H1 (cell line): ENCODE measurements around the gene ARHGAP27. TPM values are rescaled to one million over a fixed set of nuclear protein-coding genes. Genes with fewer than 3 reads are reported as not detected.
"Not testable (repeated sequence)": the region's sequence is repeated elsewhere in the genome, so short reads cannot be mapped to it uniquely, and the experiment has no call there.

ENCODE experiments used
- CTCF ChIA-PET: fragments of 300-600 bp; sonication (Branson Sonifier 250); formaldehyde crosslinking; loops from one replicate; lab custom pipeline; 2021; ENCODE audit not compliant: partially characterized antibody; lab: Charles Lee
- POLR2A ChIA-PET: fragments of 300-600 bp; sonication (Branson Sonifier 250); formaldehyde crosslinking; loops from one replicate; lab custom pipeline; 2021; ENCODE audit warnings: inconsistent platforms; ENCODE audit not compliant: partially characterized antibody; lab: Charles Lee
- DNase-seq, 2 experiments: peaks; one replicate each; pipeline versions ENCODE4 v3.0.0 to v3.0.0-alpha.2; 2010 to 2022; ENCODE audit warnings: low spot score in 2 of 2, low read depth in 1 of 2, mixed read lengths in 1 of 2
- FAIRE-seq: peaks from 2 replicates; lab custom pipeline; 2011; peaks lifted over from hg19 to GRCh38; lab: Jason Lieb, UNC
- H2AFZ ChIP-seq: 2 replicates; pipeline ENCODE4 v1.8.1; 2012; ENCODE audit warnings: low read length, inconsistent platforms
- H2AK5ac ChIP-seq: 2 replicates; pipeline ENCODE4 v1.6.1; 2013; ENCODE audit warnings: low read depth, low read length
- H2BK120ac ChIP-seq: replicated peaks from 2 replicates; pipeline ENCODE3; 2013; ENCODE audit warnings: low read depth, low read length, inconsistent platforms
- H2BK12ac ChIP-seq: 2 replicates; pipeline ENCODE4 v1.6.1; 2013; ENCODE audit warnings: low read depth, low read length
- H2BK15ac ChIP-seq: 2 replicates; pipeline ENCODE4 v1.6.1; 2013; ENCODE audit warnings: low read length
- H2BK20ac ChIP-seq: 2 replicates; pipeline ENCODE4 v1.6.1; 2013; ENCODE audit warnings: low read length
- H2BK5ac ChIP-seq: 2 replicates; pipeline ENCODE4 v1.6.1; 2013; ENCODE audit warnings: low read depth, low read length
- H3K14ac ChIP-seq: 2 replicates; pipeline ENCODE4 v1.6.1; 2013; ENCODE audit warnings: inconsistent platforms; ENCODE audit not compliant: insufficient read length
- H3K18ac ChIP-seq: 2 replicates; pipeline ENCODE4 v1.6.1; 2013; ENCODE audit warnings: low read length; ENCODE audit errors: extremely low read depth
- H3K23ac ChIP-seq: 2 replicates; pipeline ENCODE4 v1.6.1; 2013; ENCODE audit warnings: inconsistent platforms; ENCODE audit not compliant: insufficient read length
- H3K23me2 ChIP-seq: 2 replicates; pipeline ENCODE4 v1.6.1; 2013; ENCODE audit warnings: low read depth, low read length
- H3K27ac ChIP-seq: 2 replicates; pipeline ENCODE4 v1.6.1; 2011; ENCODE audit warnings: low read depth, low read length, inconsistent platforms
- H3K27me3 ChIP-seq, 4 experiments: replicated peaks in 1 of 4; 1 replicate in 1 of 4; 2 replicates in 3 of 4; pipeline versions ENCODE4 v1.6.1 to v1.8.1; 2011 to 2013; ENCODE audit warnings: low read length in 3 of 4, mild to moderate bottlenecking in 3 of 4, inconsistent platforms in 2 of 4, mixed read lengths in 2 of 4, moderate library complexity in 1 of 4; ENCODE audit not compliant: control insufficient read depth in 3 of 4, insufficient read depth in 3 of 4; ENCODE audit errors: extremely low read depth in 1 of 4
- H3K36me3 ChIP-seq, 4 experiments: 2 replicates each; pipeline versions ENCODE4 v1.6.1 to v1.8.1; 2011 to 2013; ENCODE audit warnings: mild to moderate bottlenecking in 4 of 4, low read length in 3 of 4, moderate library complexity in 2 of 4, control low read depth in 1 of 4, inconsistent platforms in 1 of 4; ENCODE audit not compliant: insufficient read depth in 4 of 4, control insufficient read depth in 2 of 4
- H3K4ac ChIP-seq: replicated peaks from 2 replicates; pipeline ENCODE3; 2013; ENCODE audit warnings: low read length, low read depth, mixed read lengths, inconsistent platforms; ENCODE audit not compliant: insufficient read length
- H3K4me1 ChIP-seq, 4 experiments: replicated peaks in 1 of 4; 1 replicate in 1 of 4; 2 replicates in 3 of 4; pipeline versions ENCODE4 v1.6.1 to v1.8.1; 2011 to 2013; ENCODE audit warnings: low read length in 3 of 4, inconsistent platforms in 2 of 4, mixed read lengths in 1 of 4; ENCODE audit not compliant: insufficient read depth in 4 of 4, control insufficient read depth in 3 of 4
- H3K4me2 ChIP-seq, 2 experiments: 2 replicates each; pipeline versions ENCODE4 v1.6.1 to v1.8.1; 2011 to 2013; ENCODE audit warnings: low read depth in 2 of 2, low read length in 2 of 2, control low read depth in 1 of 2, inconsistent platforms in 1 of 2, mild to moderate bottlenecking in 1 of 2; ENCODE audit not compliant: insufficient read depth in 1 of 2
- H3K4me3 ChIP-seq, 4 experiments: fragments of 200-600, 300-600 bp in 1 of 4; sonication (generic), shearing (Covaris generic), sonication (Bioruptor Twin) in 1 of 4; 2 replicates each; pipeline versions ENCODE4 v1.5.1 to v1.8.1; 2011 to 2016; ENCODE audit warnings: low read length in 4 of 4, low read depth in 3 of 4, control low read depth in 2 of 4, inconsistent platforms in 2 of 4, mild to moderate bottlenecking in 2 of 4, mixed read lengths in 1 of 4, moderate library complexity in 1 of 4; ENCODE audit not compliant: insufficient read depth in 2 of 4; ENCODE audit errors: extremely low read depth in 1 of 4
- H3K56ac ChIP-seq: replicated peaks from 2 replicates; pipeline ENCODE3; 2013; ENCODE audit warnings: low read depth, mild to moderate bottlenecking, mixed read lengths, low read length, inconsistent platforms; ENCODE audit not compliant: insufficient read length
- H3K79me1 ChIP-seq: 2 replicates; pipeline ENCODE4 v1.6.1; 2013; ENCODE audit warnings: low read depth, low read length, control low read depth
- H3K79me2 ChIP-seq, 2 experiments: 2 replicates each; pipeline versions ENCODE4 v1.6.1 to v1.8.1; 2012 to 2013; ENCODE audit warnings: low read length in 2 of 2, mild to moderate bottlenecking in 2 of 2, inconsistent platforms in 1 of 2; ENCODE audit not compliant: insufficient read depth in 2 of 2, control insufficient read depth in 1 of 2
- H3K9ac ChIP-seq, 4 experiments: replicated peaks in 1 of 4; 1 replicate in 1 of 4; 2 replicates in 3 of 4; pipeline versions ENCODE4 v1.6.1 to v1.8.1; 2011 to 2013; ENCODE audit warnings: low read depth in 3 of 4, low read length in 3 of 4, control low read depth in 2 of 4, mild to moderate bottlenecking in 2 of 4, moderate library complexity in 2 of 4, inconsistent platforms in 1 of 4; ENCODE audit errors: extremely low read depth in 1 of 4
- H3K9me3 ChIP-seq, 2 experiments: 2 replicates each; pipeline versions ENCODE4 v1.6.1 to v1.8.1; 2012 to 2013; ENCODE audit warnings: mild to moderate bottlenecking in 2 of 2, moderate library complexity in 2 of 2, control low read depth in 1 of 2, inconsistent platforms in 1 of 2, low read depth in 1 of 2, low read length in 1 of 2, mixed read lengths in 1 of 2; ENCODE audit not compliant: insufficient read depth in 2 of 2
- H4K20me1 ChIP-seq, 2 experiments: replicated peaks in 1 of 2; 2 replicates each; pipeline versions ENCODE3 to v1.8.1; 2011 to 2013; ENCODE audit warnings: inconsistent platforms in 2 of 2, low read length in 2 of 2, mild to moderate bottlenecking in 1 of 2; ENCODE audit not compliant: insufficient read depth in 2 of 2, control insufficient read depth in 1 of 2
- H4K5ac ChIP-seq: 2 replicates; pipeline ENCODE4 v1.6.1; 2013; ENCODE audit warnings: low read length, low read depth, mixed read lengths, inconsistent platforms; ENCODE audit not compliant: insufficient read length
- H4K8ac ChIP-seq: 2 replicates; pipeline ENCODE4 v1.8.0; 2013; ENCODE audit warnings: mild to moderate bottlenecking, moderate library complexity, low read length, inconsistent platforms; ENCODE audit not compliant: insufficient read depth; ENCODE audit errors: extremely low read depth
- H4K91ac ChIP-seq: replicated peaks from 2 replicates; pipeline ENCODE3; 2013; ENCODE audit warnings: low read length, mixed read lengths, inconsistent platforms; ENCODE audit not compliant: insufficient read length
- WGBS, 2 experiments: shearing (Covaris generic) in 1 of 2; methylation state at CpG; one replicate each; pipeline versions ENCODE4 v1.1.6 to v1.1.7; 2013 to 2015; ENCODE audit warnings: low lambda C conversion rate in 2 of 2, mixed read lengths in 2 of 2, inconsistent platforms in 1 of 2, low coverage in 1 of 2, missing lambda C conversion rate in 1 of 2; ENCODE audit not compliant: insufficient replicate concordance in 2 of 2, insufficient coverage in 1 of 2, insufficient read length in 1 of 2; ENCODE audit errors: extremely low coverage in 1 of 2, missing lambda C conversion rate in 1 of 2; 5-methylcytosine and 5-hydroxymethylcytosine counted together
- polyA plus RNA-seq, 7 experiments: library from polyadenylated mRNA; depleted of rRNA in 3 of 7; stranded (reverse) in 5 of 7; unstranded in 2 of 7; fragments of >200 nt in 5 of 7; fragments of 200-250 nt in 2 of 7; gene quantifications; 1 replicate in 5 of 7; 2 replicates in 1 of 7; 4 replicates in 1 of 7; pipeline versions ENCODE4 v1.2.1 to v1.2.3, GENCODE V29; 2011 to 2013; ENCODE audit warnings: missing spikeins in 2 of 7, mixed read lengths in 2 of 7
- total RNA-seq: library from RNA; stranded (reverse); fragmentation: NEBNext Ultra II Directional; extraction: Animal tissue kit (Norgen Biotek cat#: 25700); gene quantifications from 2 replicates; pipeline ENCODE4 v1.2.1, GENCODE V29; 2021

Gene ARHGAP27
- total and polyA plus RNA-seq, 2 of the 8 experiments (the other 6 are each of a cell fraction or from before 2014, with no cell fraction given), result 11.6 to 13.1 TPM

DNA sequence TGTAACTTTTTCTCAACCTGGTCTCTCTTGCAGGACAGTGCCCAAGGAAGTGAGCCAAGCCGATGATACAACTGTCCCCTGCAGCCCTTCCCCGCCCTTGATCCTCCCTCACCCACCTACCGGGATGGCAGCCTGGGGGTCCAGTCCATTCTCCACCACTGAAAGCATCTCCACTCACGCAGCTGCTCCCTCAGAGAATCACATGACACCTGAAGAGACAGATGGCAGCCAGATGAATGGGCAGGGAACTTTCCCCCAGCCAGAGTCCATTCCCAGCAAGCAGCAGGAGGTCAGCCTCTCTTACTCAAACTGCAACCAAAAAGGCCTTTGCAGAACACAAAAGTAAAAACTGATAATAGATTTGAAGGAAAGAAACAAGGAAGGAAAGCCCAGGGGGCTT is 49.6 kb upstream of the ARHGAP27 start:
- H2BK5ac ChIP-seq, H4K20me1 ChIP-seq, H3K14ac ChIP-seq, H3K4me1 ChIP-seq, H3K9ac ChIP-seq, H3K27ac ChIP-seq, H2BK20ac ChIP-seq, H3K4ac ChIP-seq, H3K23me2 ChIP-seq, H2BK12ac ChIP-seq, H3K23ac ChIP-seq, H3K18ac ChIP-seq, H2BK120ac ChIP-seq, DNase-seq, H3K79me2 ChIP-seq, H3K56ac ChIP-seq, FAIRE-seq, H2AK5ac ChIP-seq, H3K27me3 ChIP-seq, H4K91ac ChIP-seq, H3K36me3 ChIP-seq, H3K4me3 ChIP-seq, CTCF ChIA-PET, H3K4me2 ChIP-seq, H2BK15ac ChIP-seq, H4K5ac ChIP-seq, H2AFZ ChIP-seq, POLR2A ChIA-PET, H3K9me3 ChIP-seq, H3K79me1 ChIP-seq, H4K8ac ChIP-seq: not testable (repeated sequence)
- WGBS, 2 experiments, result no CpG with 5 or more reads among the region's 4 CpGs

DNA sequence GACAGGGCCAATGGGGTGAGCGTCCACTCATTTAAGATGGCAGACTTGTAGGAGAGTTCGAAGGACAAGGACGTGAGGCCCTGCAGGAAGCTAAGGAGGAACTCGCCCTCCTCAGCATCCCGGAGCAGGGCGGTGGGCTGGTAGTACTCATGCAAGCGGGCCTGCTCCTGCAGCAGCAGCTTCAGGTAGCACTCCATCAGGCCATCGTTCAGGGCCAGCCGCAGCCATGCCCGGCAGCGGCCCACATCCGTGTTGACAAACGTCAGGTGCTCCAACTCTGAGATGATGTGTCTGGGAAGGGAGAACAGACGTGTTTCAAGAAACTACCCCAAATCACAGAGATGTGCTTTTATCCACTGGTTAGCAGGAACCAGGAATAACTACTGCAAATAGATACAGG is 42.8 kb upstream of the ARHGAP27 start:
- H3K9ac ChIP-seq, H3K23me2 ChIP-seq, H3K18ac ChIP-seq, H3K27me3 ChIP-seq, H3K4me3 ChIP-seq, H2BK20ac ChIP-seq, H2BK120ac ChIP-seq, H3K79me1 ChIP-seq, H3K9me3 ChIP-seq, FAIRE-seq, H3K36me3 ChIP-seq, H3K79me2 ChIP-seq, H2BK5ac ChIP-seq, DNase-seq, H4K5ac ChIP-seq, H4K91ac ChIP-seq, H3K14ac ChIP-seq, H4K20me1 ChIP-seq, H3K23ac ChIP-seq, POLR2A ChIA-PET, H3K4me1 ChIP-seq, H3K27ac ChIP-seq, H3K4ac ChIP-seq, CTCF ChIA-PET, H2BK15ac ChIP-seq, H3K56ac ChIP-seq, H2AFZ ChIP-seq, H3K4me2 ChIP-seq, H2BK12ac ChIP-seq, H4K8ac ChIP-seq, H2AK5ac ChIP-seq: not testable (repeated sequence)
- WGBS, 2 experiments, result 98% methylated on average over 13 of the region's 14 CpGs; no CpG with 5 or more reads in 1 of the 2 experiments
